Gastroesophageal sphincter (tissue), 4 donors: Measurements from ENCODE around the gene OTUD6A. TPM values are rescaled to one million over a fixed set of nuclear protein-coding genes. Genes with fewer than 3 reads are reported as not detected.

ENCODE experiments used
- ATAC-seq: fragments of 150-250 bp; one replicate; pipeline ENCODE4 v1.9.1; 2016; ENCODE audit warnings: mild to moderate bottlenecking, moderate library complexity
- H3K27ac ChIP-seq, 4 donors: fragments of 200-600 bp; sonication (generic) in 3 of 4; 1 replicate in 3 of 4; 2 replicates in 1 of 4; pipeline ENCODE4 v1.5.1; 2016 to 2019
- H3K27me3 ChIP-seq: fragments of 200-600 bp; sonication (generic); one replicate; pipeline ENCODE4 v1.5.1; 2019
- H3K36me3 ChIP-seq, 2 donors: fragments of 200-600 bp; sonication (generic); one replicate each; pipeline ENCODE4 v1.5.1; 2019; ENCODE audit warnings: control low read depth in 1 of 2
- H3K4me1 ChIP-seq, 3 donors: fragments of 200-600 bp; sonication (generic); 1 replicate in 2 of 3; 2 replicates in 1 of 3; pipeline ENCODE4 v1.5.1; 2016 to 2019; ENCODE audit warnings: control low read depth in 2 of 3
- H3K4me3 ChIP-seq, 2 donors: fragments of 200-600 bp; sonication (generic); one replicate each; pipeline ENCODE4 v1.5.1; 2019; ENCODE audit warnings: mild to moderate bottlenecking in 1 of 2, moderate library complexity in 1 of 2
- H3K9me3 ChIP-seq, 3 donors: fragments of 200-600 bp; sonication (generic); one replicate each; pipeline ENCODE4 v1.5.1; 2017 to 2019; ENCODE audit warnings: control low read depth in 2 of 3
- EP300 ChIP-seq: sonication (generic); formaldehyde crosslinking; IDR thresholded peaks from one replicate; pipeline ENCODE4 v1.6.1; 2017; ENCODE audit warnings: antibody characterized with exemption, mild to moderate bottlenecking
- POLR2A ChIP-seq, 2 donors: fragments of 450-650 bp; IDR thresholded peaks; one replicate each; pipeline ENCODE4 v1.6.1; 2017; ENCODE audit warnings: antibody characterized with exemption in 2 of 2, mild to moderate bottlenecking in 2 of 2, moderate library complexity in 1 of 2
- POLR2AphosphoS5 ChIP-seq: sonication (generic); formaldehyde crosslinking; IDR thresholded peaks from one replicate; pipeline ENCODE4 v1.6.1; 2017; ENCODE audit warnings: antibody characterized with exemption
- WGBS, 2 donors: methylation state at CpG; one replicate each; pipeline ENCODE4 v1.1.5; 2018; ENCODE audit warnings: low coverage in 1 of 2; 5-methylcytosine and 5-hydroxymethylcytosine counted together
- total RNA-seq, 4 donors: library from RNA; depleted of rRNA; stranded (reverse); fragments of >200 nt; gene quantifications; one replicate each; pipeline ENCODE4 v1.1.0, GENCODE V29; 2016
- TF ChIP-seq, protein P1 (sequence below), 4 experiments: fragments of 200-600 bp in 2 of 4; fragments of 450-650 bp in 2 of 4; sonication (generic) in 1 of 4; IDR thresholded peaks; one replicate each; pipeline ENCODE4 v1.5.1; 2017 to 2019; ENCODE audit warnings: antibody characterized with exemption in 4 of 4, mild to moderate bottlenecking in 2 of 4, moderate library complexity in 2 of 4

Gene OTUD6A, protein sequence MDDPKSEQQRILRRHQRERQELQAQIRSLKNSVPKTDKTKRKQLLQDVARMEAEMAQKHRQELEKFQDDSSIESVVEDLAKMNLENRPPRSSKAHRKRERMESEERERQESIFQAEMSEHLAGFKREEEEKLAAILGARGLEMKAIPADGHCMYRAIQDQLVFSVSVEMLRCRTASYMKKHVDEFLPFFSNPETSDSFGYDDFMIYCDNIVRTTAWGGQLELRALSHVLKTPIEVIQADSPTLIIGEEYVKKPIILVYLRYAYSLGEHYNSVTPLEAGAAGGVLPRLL
- not detected for total RNA-seq

GRCh38 chrX:70062076-70062475, at the start of gene OTUD6A:
Gene OTUD6A (plus strand): TSS chrX:70062457. CDS start chrX:70062525, 68 bp downstream.
- TF ChIP-seq POLR2A (IDR thresholded peaks at IDR 0.05), result no peak
- no peak for TF ChIP-seq EP300
- TF ChIP-seq POLR2AphosphoS5, result no peak
- TF ChIP-seq, protein P1, sequence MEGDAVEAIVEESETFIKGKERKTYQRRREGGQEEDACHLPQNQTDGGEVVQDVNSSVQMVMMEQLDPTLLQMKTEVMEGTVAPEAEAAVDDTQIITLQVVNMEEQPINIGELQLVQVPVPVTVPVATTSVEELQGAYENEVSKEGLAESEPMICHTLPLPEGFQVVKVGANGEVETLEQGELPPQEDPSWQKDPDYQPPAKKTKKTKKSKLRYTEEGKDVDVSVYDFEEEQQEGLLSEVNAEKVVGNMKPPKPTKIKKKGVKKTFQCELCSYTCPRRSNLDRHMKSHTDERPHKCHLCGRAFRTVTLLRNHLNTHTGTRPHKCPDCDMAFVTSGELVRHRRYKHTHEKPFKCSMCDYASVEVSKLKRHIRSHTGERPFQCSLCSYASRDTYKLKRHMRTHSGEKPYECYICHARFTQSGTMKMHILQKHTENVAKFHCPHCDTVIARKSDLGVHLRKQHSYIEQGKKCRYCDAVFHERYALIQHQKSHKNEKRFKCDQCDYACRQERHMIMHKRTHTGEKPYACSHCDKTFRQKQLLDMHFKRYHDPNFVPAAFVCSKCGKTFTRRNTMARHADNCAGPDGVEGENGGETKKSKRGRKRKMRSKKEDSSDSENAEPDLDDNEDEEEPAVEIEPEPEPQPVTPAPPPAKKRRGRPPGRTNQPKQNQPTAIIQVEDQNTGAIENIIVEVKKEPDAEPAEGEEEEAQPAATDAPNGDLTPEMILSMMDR (IDR thresholded peaks at IDR 0.05), result no peak
- Histone ChIP-seq H3K9me3 (no peaks in the 10 kb centered on the region), H3K27me3 (no peaks in the 10 kb centered on the region), H3K36me3 (no peaks in the 10 kb centered on the region), H3K4me1 (no peaks in the 10 kb centered on the region), H3K27ac (no peak within 1 kb of the TSS), H3K4me3 (no peak within 1 kb of the TSS)
- WGBS, 2 donors, result 76% methylated on average over 3 of the region's 14 CpGs; no CpG with 5 or more reads in 1 of the 2 donors
- no peak for ATAC-seq

GRCh38 chrX:70012756-70013155, 49.5 kb upstream of the OTUD6A start:
- Histone ChIP-seq H3K36me3 (no peaks in the 10 kb centered on the region), H3K27ac (peak overlapping the region in 1 of 4 donors; percentile 35), H3K4me3 (no peak overlapping the region), H3K9me3 (no peaks in the 10 kb centered on the region), H3K4me1 (peaks cover 0 to 17% (median 0%) of the 10 kb centered on the region in 3 donors), H3K27me3 (no peaks in the 10 kb centered on the region)
- no peak for ATAC-seq
- WGBS, 2 donors, result no CpG with 5 or more reads among the region's 4 CpGs
- no peak for TF ChIP-seq POLR2A (IDR thresholded peaks at IDR 0.05)
- TF ChIP-seq EP300, result no peak
- TF ChIP-seq, protein P1 (IDR thresholded peaks at IDR 0.05), result no peak
- no peak for TF ChIP-seq POLR2AphosphoS5

GRCh38 chrX:70013466-70014381, 48.5 kb upstream of the OTUD6A start:
- Histone ChIP-seq H3K4me1 (peaks cover 0 to 17% (median 0%) of the 10 kb centered on the region in 3 donors), H3K27ac (peak overlapping the region in 2 of 4 donors; percentile 17 to 35), H3K36me3 (no peaks in the 10 kb centered on the region), H3K9me3 (no peaks in the 10 kb centered on the region), H3K4me3 (no peak overlapping the region), H3K27me3 (no peaks in the 10 kb centered on the region)
- ATAC-seq, result peak; percentile 67
- 100% methylated on average over 1 of the region's 5 CpGs; no CpG with 5 or more reads in 1 of the 2 donors for WGBS, 2 donors
- TF ChIP-seq EP300 (no peak), POLR2A (IDR thresholded peaks at IDR 0.05) (no peak), POLR2AphosphoS5 (no peak)
- TF ChIP-seq, protein P1 (IDR thresholded peaks at IDR 0.05), result no peak

DNA sequence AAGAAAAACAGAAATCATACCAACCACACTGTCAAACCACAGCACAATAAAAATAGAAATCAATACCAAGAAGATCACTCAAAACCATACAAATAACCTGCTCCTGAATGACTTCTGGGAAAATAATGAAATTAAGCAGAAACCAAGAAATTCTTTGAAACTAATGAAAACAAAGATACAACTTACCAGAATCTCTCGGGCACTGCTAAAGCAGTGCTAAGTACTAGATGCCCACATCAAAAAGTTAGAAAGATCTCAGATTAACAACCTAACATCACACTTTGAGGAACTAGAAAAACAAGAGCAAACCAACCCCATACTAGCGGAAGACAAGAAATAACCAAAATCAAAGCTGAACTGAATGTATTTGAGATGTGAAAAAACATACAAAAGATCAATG, 45.7 kb upstream of the OTUD6A start:
- no peak for ATAC-seq
- no peaks in the 10 kb centered on the region for H3K9me3 ChIP-seq
- no peaks in the 10 kb centered on the region for H3K36me3 ChIP-seq
- TF ChIP-seq POLR2A (IDR thresholded peaks at IDR 0.05) (no peak), EP300 (no peak), POLR2AphosphoS5 (no peak)
- TF ChIP-seq, protein P1 (IDR thresholded peaks at IDR 0.05), result no peak
- no peak overlapping the region for H3K4me3 ChIP-seq
- H3K27ac ChIP-seq, result no peak overlapping the region
- peaks cover 0 to 17% (median 0%) of the 10 kb centered on the region in 3 donors for H3K4me1 ChIP-seq
- WGBS, 2 donors, result 83 to 100% methylated on average over 1 to 2 of the region's 2 CpGs
- no peaks in the 10 kb centered on the region for H3K27me3 ChIP-seq
